ENCODE measurements around the gene ZSWIM6. TPM values are rescaled to one million over a fixed set of nuclear protein-coding genes. Genes with fewer than 3 reads are reported as not detected.

Gene ZSWIM6
- total RNA-seq, 1 experiment from 2014 or later, result 10.8 TPM

DNA sequence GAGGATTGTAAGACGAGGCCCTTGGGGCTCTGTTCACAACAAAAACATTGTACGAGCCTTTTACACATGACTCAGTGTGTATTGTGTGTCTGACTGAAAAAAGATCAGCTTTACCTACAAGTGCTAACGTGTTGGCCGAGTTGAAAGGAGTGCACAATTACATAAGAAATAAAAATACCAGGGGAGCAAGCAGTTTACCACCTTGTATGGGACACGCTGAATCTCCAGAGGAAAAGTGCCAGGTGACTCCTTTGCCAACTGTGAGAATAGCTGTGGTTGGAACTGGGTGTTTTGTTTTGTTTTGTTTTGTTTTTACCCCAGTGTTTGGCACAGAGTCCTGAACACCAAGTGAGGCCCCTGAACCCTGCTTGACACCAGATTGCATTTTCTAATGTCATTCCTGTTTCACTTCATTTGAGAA, 32.8 kb upstream of the ZSWIM6 start:
- Histone ChIP-seq H3K27me3 (ENCODE audit: control insufficient read depth, insufficient read depth, low read length) (no peaks in the 10 kb centered on the region), H3K4me3 (ENCODE audit: low read depth in 2 of 2, low read length in 2 of 2) (peak overlapping the region in 1 of 2 experiments; percentile 20; a peak in 2 of 4 replicates), H3K27ac (ENCODE audit: low read length) (peak overlapping the region; percentile 76), H3K9me3 (ENCODE audit: control insufficient read depth, insufficient read depth, low read depth, low read length) (no peaks in the 10 kb centered on the region), H3K36me3 (ENCODE audit: control insufficient read depth, insufficient read depth, low read length) (no peaks in the 10 kb centered on the region), H3K4me1 (ENCODE audit: control insufficient read depth, insufficient read depth, low read length) (peaks cover 40% of the 10 kb centered on the region)
- DNase-seq (ENCODE audit: low read depth, low spot score) (no peak), ATAC-seq (no peak)
- TF ChIP-seq CTCF (IDR thresholded peaks at IDR 0.05), result no peak
- TF ChIP-seq SIN3A (IDR thresholded peaks at IDR 0.05; ENCODE audit: borderline replicate concordance, insufficient read depth, low read depth, low read length), result no peak
- TF ChIP-seq POLR2AphosphoS5 (IDR thresholded peaks at IDR 0.05; ENCODE audit: low read depth, low read length), result no peak
- TF ChIP-seq, protein P1, sequence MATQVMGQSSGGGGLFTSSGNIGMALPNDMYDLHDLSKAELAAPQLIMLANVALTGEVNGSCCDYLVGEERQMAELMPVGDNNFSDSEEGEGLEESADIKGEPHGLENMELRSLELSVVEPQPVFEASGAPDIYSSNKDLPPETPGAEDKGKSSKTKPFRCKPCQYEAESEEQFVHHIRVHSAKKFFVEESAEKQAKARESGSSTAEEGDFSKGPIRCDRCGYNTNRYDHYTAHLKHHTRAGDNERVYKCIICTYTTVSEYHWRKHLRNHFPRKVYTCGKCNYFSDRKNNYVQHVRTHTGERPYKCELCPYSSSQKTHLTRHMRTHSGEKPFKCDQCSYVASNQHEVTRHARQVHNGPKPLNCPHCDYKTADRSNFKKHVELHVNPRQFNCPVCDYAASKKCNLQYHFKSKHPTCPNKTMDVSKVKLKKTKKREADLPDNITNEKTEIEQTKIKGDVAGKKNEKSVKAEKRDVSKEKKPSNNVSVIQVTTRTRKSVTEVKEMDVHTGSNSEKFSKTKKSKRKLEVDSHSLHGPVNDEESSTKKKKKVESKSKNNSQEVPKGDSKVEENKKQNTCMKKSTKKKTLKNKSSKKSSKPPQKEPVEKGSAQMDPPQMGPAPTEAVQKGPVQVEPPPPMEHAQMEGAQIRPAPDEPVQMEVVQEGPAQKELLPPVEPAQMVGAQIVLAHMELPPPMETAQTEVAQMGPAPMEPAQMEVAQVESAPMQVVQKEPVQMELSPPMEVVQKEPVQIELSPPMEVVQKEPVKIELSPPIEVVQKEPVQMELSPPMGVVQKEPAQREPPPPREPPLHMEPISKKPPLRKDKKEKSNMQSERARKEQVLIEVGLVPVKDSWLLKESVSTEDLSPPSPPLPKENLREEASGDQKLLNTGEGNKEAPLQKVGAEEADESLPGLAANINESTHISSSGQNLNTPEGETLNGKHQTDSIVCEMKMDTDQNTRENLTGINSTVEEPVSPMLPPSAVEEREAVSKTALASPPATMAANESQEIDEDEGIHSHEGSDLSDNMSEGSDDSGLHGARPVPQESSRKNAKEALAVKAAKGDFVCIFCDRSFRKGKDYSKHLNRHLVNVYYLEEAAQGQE (IDR thresholded peaks at IDR 0.05; ENCODE audit: insufficient read depth in 1 of 2, low read depth in 2 of 2, low read length in 1 of 2), result no peak
- no peak for TF ChIP-seq TCF7L2 (IDR thresholded peaks at IDR 0.05; ENCODE audit: low read depth, low read length)
- CTCF ChIA-PET, result interaction anchor here (0.6 kb wide), 1 partner anchor 196 kb away, joined by 3 read pairs; no protein-coding TSS in a partner anchor
- in situ Hi-C loops (cut with HindIII; ENCODE audit: low pct_unique_long_range_greater_than_20kb, low sequenced_read_pairs) (no loop called here), intact Hi-C loops (cut with micrococcal nuclease; ENCODE audit: unreplicated experiment) (no loop called here)
- BruUV-seq (replicated peaks), result no TSS peak
- POLR2A ChIA-PET, result interaction anchor here (0.6 kb wide), 1 partner anchor 22 kb away, joined by 13 read pairs; no protein-coding TSS in a partner anchor

GRCh38 chr5:61301341-61302199, 30.5 kb upstream of the ZSWIM6 start:
- ATAC-seq (peak; percentile 92), DNase-seq (ENCODE audit: low read depth, low spot score) (peak; percentile 96)
- BruUV-seq (replicated peaks), result no TSS peak
- Histone ChIP-seq H3K4me3 (ENCODE audit: low read depth in 2 of 2, low read length in 2 of 2) (peak overlapping the region; percentile 15 to 55; a peak in 3 of 4 replicates), H3K27me3 (ENCODE audit: control insufficient read depth, insufficient read depth, low read length) (no peaks in the 10 kb centered on the region), H3K27ac (ENCODE audit: low read length) (peak overlapping the region; percentile 76), H3K4me1 (ENCODE audit: control insufficient read depth, insufficient read depth, low read length) (peaks cover 47% of the 10 kb centered on the region), H3K36me3 (ENCODE audit: control insufficient read depth, insufficient read depth, low read length) (no peaks in the 10 kb centered on the region), H3K9me3 (ENCODE audit: control insufficient read depth, insufficient read depth, low read depth, low read length) (no peaks in the 10 kb centered on the region)
- ChIA-PET CTCF (no interaction called here), POLR2A (interaction anchor here (0.5 to 1.1 kb wide), 2 partner anchors 30 to 285 kb away, joined by 3 to 4 read pairs; partner anchors contain the start of gene ZSWIM6)
- TF ChIP-seq, protein P1 (IDR thresholded peaks at IDR 0.05; ENCODE audit: insufficient read depth in 1 of 2, low read depth in 2 of 2, low read length in 1 of 2), result no peak
- TF ChIP-seq POLR2AphosphoS5 (IDR thresholded peaks at IDR 0.05; ENCODE audit: low read depth, low read length) (peak; percentile 67; the same call in 1 of the 2 replicates), CTCF (IDR thresholded peaks at IDR 0.05) (no peak), TCF7L2 (IDR thresholded peaks at IDR 0.05; ENCODE audit: low read depth, low read length) (no peak), SIN3A (IDR thresholded peaks at IDR 0.05; ENCODE audit: borderline replicate concordance, insufficient read depth, low read depth, low read length) (peak; percentile 64; the same call in 1 of the 2 replicates)
- in situ Hi-C loops (cut with HindIII; ENCODE audit: low pct_unique_long_range_greater_than_20kb, low sequenced_read_pairs) (no loop called here), intact Hi-C loops (cut with micrococcal nuclease; ENCODE audit: unreplicated experiment) (loop anchor here (10.0 kb wide), 1 partner anchor 127 kb away; no protein-coding TSS in a partner anchor)
